Ureter (tissue), 1 donor: Measurements from ENCODE around the gene TUBB8B. TPM values are rescaled to one million over a fixed set of nuclear protein-coding genes. Genes with fewer than 3 reads are reported as not detected.
"Not testable (repeated sequence)": the region's sequence is repeated elsewhere in the genome, so short reads cannot be mapped to it uniquely, and the experiment has no call there.

Experiments used
- DNase-seq: peaks from one replicate; pipeline ENCODE4 v3.0.0-alpha.2; 2020; ENCODE audit warnings: low spot score
- total RNA-seq: library from RNA; stranded (reverse); gene quantifications from one replicate; pipeline ENCODE4 v1.2.4, GENCODE V29; 2023
- donor health status: DM: yes; HTN: yes; CAD: no.

TUBB8B gene
- total RNA-seq, 1 donor from 2014 or later = not detected

DNA sequence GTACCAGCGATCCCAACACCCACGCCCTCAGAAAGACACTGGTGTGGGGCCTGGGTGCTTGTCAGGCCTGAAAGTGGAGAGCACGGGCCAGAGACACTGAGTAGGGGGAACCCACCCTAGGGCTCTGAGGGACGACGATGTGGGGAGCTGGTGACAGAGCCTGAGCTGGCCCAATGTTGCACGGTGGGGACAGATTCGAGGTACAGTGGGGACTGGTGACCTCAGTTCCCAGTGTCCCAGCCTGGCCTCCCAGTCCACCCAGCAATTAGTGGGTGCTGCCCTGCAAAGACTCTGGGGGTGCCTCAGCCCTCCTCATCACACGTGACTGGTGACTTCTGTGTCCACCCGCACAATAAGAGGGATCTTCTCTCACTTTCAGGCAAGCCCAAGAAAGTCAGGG lies 36.6 kb downstream of the TUBB8B start:
- DNase-seq = not testable (repeated sequence)

DNA sequence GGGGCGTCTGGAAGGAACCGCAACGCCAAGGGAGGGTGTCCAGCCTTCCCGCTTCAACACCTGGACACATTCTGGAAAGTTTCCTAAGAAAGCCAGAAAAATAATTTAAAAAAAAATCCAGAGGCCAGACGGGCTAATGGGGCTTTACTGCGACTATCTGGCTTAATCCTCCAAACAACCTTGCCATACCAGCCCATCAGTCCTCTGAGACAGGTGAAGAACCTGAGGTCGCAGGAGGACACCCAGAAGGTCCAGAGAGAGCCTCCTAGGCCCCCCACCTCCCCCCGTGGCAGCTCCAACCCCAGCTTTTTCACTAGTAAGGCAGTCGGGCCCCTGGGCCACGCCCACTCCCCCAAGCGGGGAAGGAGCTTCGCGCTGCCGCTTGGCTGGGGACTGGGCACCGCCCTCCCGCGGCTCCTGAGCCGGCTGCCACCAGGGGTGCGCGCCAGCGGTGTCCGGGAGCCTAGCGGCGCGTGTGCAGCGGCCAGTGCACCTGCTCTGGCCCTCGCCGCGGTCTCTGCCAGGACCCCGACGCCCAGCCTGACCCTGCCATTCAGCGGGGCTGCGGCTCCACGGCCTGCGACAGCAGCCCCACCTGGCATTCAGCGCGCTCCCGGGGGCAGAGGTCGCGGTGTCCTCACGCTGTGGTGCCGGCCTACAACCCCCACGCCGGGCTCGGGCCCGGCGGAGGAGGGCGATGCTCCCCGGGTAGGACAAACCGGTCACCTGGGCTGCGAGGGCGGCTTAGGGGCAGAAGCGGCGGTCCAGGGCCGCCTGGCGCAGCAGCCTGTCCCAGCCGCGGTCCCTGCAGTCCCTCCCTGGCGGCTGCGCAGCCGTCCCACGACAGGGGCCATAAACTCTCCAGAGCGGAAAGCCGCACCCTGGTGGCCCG lies 37.8 kb downstream of the TUBB8B start:
- not testable (repeated sequence) for DNase-seq

DNA sequence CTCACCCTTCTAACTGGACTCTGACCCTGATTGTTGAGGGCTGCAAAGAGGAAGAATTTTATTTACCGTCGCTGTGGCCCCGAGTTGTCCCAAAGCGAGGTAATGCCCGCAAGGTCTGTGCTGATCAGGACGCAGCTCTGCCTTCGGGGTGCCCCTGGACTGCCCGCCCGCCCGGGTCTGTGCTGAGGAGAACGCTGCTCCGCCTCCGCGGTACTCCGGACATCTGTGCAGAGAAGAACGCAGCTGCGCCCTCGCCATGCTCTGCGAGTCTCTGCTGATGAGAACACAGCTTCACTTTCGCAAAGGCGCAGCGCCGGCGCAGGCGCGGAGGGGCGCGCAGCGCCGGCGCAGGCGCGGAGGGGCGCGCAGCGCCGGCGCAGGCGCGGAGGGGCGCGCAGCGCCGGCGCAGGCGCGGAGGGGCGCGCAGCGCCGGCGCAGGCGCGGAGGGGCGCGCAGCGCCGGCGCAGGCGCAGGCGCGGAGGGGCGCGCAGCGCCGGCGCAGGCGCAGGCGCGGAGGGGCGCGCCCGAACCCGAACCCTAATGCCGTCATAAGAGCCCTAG lies 38.7 kb downstream of the TUBB8B start:
- DNase-seq = not testable (repeated sequence)

DNA sequence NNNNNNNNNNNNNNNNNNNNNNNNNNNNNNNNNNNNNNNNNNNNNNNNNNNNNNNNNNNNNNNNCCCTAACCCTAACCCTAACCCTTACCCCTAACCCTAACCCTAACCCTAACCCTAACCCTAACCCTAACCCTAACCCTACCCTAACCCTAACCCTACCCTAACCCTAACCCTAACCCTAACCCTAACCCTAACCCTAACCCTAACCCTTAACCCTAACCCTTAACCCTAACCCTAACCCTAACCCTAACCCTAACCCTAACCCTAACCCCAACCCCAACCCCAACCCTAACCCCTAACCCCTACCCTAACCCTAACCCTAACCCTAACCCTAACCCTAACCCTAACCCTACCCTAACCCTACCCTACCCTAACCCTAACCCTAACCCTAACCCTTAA lies 39.5 kb downstream of the TUBB8B start:
- DNase-seq = not testable (repeated sequence)

Other genes starting within 250 kb of the TUBB8B start
- 58.3 TPM for gene USP14, start 108.9 kb upstream of the TUBB8B start, total RNA-seq
- gene THOC1, start 218.4 kb upstream of the TUBB8B start, total RNA-seq = 47.8 TPM